GM18498 (cell line): Measurements from ENCODE around the gene HYLS1.
"Not testable (repeated sequence)": the region's sequence is repeated elsewhere in the genome, so short reads cannot be mapped to it uniquely, and the experiment has no call there.

Experiments used
- ATAC-seq: cut with Tn5 transposase; IDR thresholded peaks from one replicate; pipeline ENCODE4 v1.9.1; 2021; ENCODE audit warnings: mild to moderate bottlenecking, moderate library complexity; ENCODE audit not compliant: unreplicated experiment

Gene HYLS1

DNA sequence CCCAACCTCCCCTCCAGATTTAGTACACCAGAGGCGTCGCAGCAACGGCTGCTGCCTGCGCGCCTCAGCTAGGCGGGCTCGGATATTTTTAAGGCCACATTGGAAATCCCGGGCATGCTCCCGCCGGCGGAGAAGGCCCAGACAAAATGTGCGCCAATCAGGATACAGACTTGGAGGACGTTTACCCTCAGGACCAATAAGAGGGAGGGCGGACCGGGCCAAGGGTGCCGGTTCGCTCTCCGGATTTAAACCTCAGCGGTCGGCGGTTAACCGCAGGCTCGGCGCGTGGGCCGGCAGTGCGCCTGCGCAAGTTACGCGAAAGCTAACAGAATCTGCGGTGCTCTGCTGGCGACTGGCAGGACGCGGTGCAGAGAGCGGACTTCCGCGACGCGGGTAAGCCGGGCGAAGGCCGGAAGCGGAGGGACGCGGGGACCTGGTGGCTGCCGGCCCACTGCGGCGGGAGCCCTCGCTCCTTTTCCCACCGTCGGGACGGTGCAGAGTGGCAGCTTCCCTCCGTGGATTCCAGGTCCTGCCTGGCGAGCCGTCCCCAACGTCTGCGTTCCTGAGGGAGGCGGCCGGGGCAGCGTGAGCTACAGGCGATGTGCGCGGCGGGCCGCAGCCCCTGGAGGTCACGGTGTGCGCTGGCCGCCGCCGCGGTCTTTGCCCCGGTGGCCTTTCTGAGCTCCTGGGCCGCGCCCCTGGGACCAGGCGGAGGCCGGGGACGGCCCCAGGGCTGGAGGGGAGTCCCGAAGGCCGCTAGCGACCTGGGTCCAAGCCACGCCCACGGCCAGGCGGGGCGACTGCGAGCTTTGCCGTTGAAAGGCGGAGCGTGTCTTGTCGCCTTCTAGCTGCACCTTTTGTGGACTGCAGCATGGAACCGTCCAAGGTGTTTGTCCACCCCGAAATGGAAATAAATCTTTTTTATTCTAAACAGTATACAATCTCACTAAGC lies at the start of gene HYLS1:
TSS of gene HYLS1 (plus strand) at position 296 of the 952 bp plus-strand sequence. CDS start 11,701 bp downstream, outside the sequence.
- peak; percentile 85 for ATAC-seq

DNA sequence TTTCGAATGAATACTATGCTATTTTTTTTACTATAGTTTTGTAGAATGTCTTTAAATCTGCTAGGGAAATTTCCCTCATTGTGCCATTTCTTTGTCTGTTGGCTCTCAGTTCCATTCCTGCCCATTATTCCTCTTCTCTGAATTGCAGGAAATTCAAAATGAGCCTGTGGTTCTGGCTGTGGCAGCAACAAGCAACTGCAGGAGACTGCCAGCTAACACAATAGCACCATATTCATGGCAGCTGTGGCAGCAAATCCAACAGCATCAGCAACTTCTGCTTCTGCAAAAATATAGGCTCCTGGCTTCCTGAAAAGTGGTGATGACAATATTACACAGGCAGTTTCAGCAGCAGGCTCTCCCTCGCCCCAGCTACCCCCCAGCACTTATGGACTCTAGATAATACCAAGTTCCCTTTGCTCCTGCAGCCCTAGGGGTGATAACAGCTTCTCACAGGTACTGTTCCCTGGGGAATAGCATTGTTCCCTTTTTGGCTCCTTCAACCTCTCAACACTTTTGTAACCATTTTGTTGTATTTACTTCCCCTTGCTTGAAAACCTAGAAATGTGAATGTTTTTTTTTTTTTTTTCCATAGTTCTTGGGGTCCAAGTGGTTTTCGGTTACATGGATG lies 45.0 kb upstream of the HYLS1 start:
- no peak for ATAC-seq

- ATAC-seq = no peak
Observed at GRCh38 chr11:125846188-125846587, 41.3 kb upstream of the HYLS1 start.

GRCh38 chr11:125857670-125858069 lies 29.8 kb upstream of the HYLS1 start:
- not testable (repeated sequence) for ATAC-seq

DNA sequence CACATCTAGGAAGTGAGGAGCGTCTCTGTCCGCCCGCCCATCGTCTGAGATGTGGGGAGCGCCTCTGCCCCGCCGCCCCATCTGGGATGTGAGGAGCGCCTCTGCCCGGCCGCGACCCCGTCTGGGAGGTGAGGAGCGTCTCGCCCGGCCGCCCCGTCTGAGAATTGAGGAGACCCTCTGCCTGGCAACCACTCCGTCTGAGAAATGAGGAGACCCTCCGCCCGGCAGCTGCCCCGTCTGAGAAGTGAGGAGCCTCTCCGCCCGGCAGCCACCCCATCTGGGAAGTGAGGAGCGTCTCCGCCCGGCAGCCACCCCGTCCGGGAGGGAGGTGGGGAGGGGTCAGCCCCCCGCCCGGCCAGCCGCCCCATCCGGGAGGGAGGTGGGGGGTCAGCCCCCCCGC lies 24.7 kb upstream of the HYLS1 start:
- not testable (repeated sequence) for ATAC-seq

GRCh38 chr11:125865354-125865753 lies 22.1 kb upstream of the HYLS1 start:
- not testable (repeated sequence) for ATAC-seq

DNA sequence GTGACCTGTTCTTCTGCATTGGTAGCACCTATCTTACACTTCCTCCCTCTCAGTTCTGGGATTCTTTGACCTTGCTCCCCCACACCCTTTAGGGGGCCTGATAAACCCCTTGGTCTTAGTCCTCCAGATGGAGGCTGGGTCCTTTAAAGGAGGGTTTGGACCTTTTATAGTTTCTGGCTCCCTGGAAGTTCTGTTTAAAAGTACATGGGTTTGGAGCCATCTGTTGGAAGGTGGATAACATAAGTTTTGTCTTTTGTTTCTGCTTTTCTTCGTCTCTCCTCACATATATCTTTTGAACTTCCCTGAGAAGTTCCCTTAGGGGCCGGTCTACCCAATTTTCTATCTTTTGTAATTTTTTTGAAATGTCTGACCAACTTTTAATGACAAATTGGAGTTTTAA lies 17.9 kb upstream of the HYLS1 start:
- ATAC-seq = no peak

GRCh38 chr11:125871391-125872137 lies 15.9 kb upstream of the HYLS1 start:
- no peak for ATAC-seq

GRCh38 chr11:125872138-125872491 lies 15.4 kb upstream of the HYLS1 start:
- no peak for ATAC-seq

DNA sequence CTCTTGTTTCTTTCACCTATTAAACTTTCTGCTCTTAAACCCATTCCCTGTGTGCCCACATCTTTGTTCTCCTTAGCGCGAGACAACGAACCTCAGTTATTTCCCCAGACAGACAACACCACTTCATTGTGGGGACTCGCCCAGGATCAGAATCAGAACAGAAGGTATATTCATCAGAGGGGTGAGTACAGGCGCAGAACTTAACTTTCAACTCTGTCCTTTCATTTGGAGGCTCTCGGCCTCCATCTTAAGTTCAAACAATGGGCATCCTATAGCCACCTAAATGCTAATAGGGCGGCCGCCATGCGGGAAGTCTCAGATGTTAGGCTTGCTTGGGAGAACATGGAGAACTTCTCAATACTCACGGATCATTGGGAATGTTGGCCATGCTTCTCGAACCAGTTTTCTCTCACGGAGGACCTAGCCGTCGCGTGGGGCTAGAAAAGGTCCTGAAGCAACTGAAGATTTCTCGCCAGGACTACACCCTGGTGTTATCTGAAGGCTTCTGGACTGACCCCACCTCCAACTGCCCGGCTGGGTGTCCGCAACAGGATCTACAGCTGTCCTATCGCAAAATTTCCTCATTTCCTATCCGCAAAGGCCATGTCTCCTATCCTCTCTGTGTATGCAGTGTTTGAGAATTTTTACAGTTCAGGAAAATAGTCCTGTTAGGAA lies 13.4 kb upstream of the HYLS1 start:
- no peak for ATAC-seq

- peak; percentile 81 for ATAC-seq
Observed at GRCh38 chr11:125874556-125875124, 12.8 kb upstream of the HYLS1 start.

- no peak for ATAC-seq
Observed at GRCh38 chr11:125881291-125881690, 6.2 kb upstream of the HYLS1 start.

GRCh38 chr11:125883375-125883774 lies 4.1 kb upstream of the HYLS1 start:
- ATAC-seq = no peak

- peak; percentile 36 for ATAC-seq
Observed at GRCh38 chr11:125886997-125887372, 483 bp upstream of the HYLS1 start.

GRCh38 chr11:125890447-125891100 lies 3.1 kb downstream of the HYLS1 start:
- ATAC-seq = no peak

DNA sequence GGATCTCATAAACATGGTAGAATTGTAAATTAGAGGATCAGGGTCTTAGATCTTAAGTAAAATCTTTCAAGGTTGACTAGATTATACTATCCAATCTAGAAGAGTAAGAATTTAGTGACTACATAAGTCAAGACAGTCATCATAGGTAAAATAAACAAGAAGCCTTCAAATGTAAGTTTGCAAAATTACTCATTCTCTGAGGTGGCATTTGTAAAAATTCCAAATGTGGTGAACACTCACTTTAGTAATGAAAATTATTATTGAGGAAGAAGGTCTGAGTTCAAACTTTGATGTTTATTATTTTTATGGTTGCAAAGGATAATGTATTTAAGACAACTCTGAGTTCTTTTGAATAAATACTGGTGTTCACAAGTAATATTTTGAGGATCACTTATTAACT lies 4.6 kb downstream of the HYLS1 start:
- ATAC-seq = no peak

GRCh38 chr11:125892994-125893393 lies 5.5 kb downstream of the HYLS1 start:
- ATAC-seq = no peak

DNA sequence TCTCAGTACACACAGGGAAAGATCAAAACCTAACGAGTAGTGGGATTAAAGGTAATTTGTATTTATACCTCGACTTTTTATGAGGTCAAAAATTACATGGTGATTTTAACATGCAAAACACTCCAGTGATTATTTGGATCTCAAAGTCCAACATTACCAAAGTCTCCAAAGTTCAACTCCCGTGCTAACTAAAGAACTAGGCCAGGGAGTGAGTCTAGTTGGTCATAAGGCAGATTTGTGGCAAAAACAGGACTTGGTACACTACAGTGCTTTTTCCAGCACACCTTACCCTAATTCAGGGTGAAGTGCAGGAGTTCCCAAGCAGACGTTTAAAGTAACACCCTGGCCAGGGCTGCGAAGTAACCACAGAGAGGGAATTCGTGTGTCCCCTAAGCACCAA lies 14.4 kb downstream of the HYLS1 start:
- ATAC-seq = no peak

DNA sequence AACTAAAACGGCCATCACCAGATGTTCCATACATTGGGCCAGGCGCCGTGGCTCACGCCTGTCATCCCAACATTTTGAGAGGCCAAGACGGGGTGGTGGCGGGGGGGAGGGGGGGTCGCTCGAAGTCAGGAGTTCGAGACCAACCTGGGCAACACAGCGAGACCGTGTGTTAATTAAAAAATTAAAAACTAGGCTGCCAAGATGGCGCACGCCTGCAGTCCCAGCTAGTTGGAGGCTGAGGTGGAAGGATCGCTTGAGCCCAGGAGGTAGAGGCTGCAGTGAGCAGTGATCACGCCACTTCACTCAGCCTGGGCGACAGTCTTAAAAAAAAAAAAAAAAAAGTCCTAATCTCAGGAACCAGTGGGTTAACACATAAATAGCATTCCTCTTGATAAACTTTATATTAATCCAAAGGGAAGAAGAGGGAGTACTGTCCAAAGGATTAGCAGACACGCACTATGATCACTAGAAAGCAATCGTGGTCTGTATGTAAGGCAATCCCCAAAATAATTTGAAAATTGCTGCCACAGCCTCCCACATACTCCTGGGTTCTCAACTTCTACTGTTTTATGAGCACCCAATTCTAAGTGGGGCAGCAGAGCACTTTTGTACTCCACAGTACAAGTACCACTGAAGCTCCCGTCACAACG lies 14.9 kb downstream of the HYLS1 start:
- no peak for ATAC-seq
